Stimulated activated CD8-positive, alpha-beta memory T cell treated with anti-CD3 and anti-CD28 coated beads, Interleukin-4, amount 100 ng/mL, for 4 hours (primary cell): ENCODE data around the gene NDOR1.

Experiments
- DNase-seq, 2 donors: peaks; one replicate each; pipeline ENCODE4 v3.0.0-alpha.2; 2020; ENCODE audit warnings: low read depth in 2 of 2, low spot score in 1 of 2

Gene NDOR1

GRCh38 chr9:137219757-137220316, 14.3 kb downstream of the NDOR1 start:
- no peak for DNase-seq

- no peak for DNase-seq
These were observed 15.0 kb downstream of the NDOR1 start for GRCh38 chr9:137220317-137221094.

- DNase-seq = no peak
These were observed 15.6 kb downstream of the NDOR1 start for GRCh38 chr9:137221095-137221505.

GRCh38 chr9:137221506-137222111, 16.1 kb downstream of the NDOR1 start:
- DNase-seq = no peak

GRCh38 chr9:137222190-137223077, 16.9 kb downstream of the NDOR1 start, which contains the start of gene RNF208:
Gene RNF208, minus strand, starts transcription at chr9:137222240. Its CDS starts 1,028 bp downstream, at chr9:137221212.
- DNase-seq = no peak

- DNase-seq = peak; percentile 96 to 97
These were observed 17.8 kb downstream of the NDOR1 start for GRCh38 chr9:137223078-137223970.

- DNase-seq = no peak
These were observed 19.6 kb downstream of the NDOR1 start, which contains the start of gene CYSRT1 for GRCh38 chr9:137224830-137225694. Gene CYSRT1, plus strand, starts transcription at chr9:137225174. Its CDS starts 448 bp downstream, at chr9:137225622.

GRCh38 chr9:137225699-137226331, 20.3 kb downstream of the NDOR1 start:
- DNase-seq = no peak

- no peak for DNase-seq
These were observed 21.0 kb downstream of the NDOR1 start for GRCh38 chr9:137226338-137227053.

- DNase-seq = peak; percentile 58 to 65
These were observed 21.8 kb downstream of the NDOR1 start, which contains the start of gene RNF224 for GRCh38 chr9:137227054-137227852. Gene RNF224, plus strand, starts transcription at chr9:137227502. Its CDS starts 834 bp downstream, at chr9:137228336.

- no peak for DNase-seq
These were observed 22.5 kb downstream of the NDOR1 start for GRCh38 chr9:137227853-137228505.

- DNase-seq = no peak
These were observed 23.0 kb downstream of the NDOR1 start for GRCh38 chr9:137228506-137228967.

GRCh38 chr9:137228968-137229896, 23.7 kb downstream of the NDOR1 start:
- DNase-seq = no peak

- DNase-seq = no peak
These were observed 24.6 kb downstream of the NDOR1 start for GRCh38 chr9:137229903-137230704.
